Stimulated activated memory B cell treated with anti-CD40 and anti-IgM and Interleukin-4, amounts not matched to agents 10 μg/mL and 1 μg/mL and 100 μg/mL, for 72 hours (primary cell): ENCODE results near the gene PDE4B.

Source experiments
- ATAC-seq: fragments of 150-1000 bp; cut with Tn5 transposase; 2 replicates; pipeline ENCODE4 v1.10.0; 2021
- H3K27ac Mint-ChIP-seq: one replicate; pipeline ENCODE4 v1.8.0; 2022; ENCODE audit warnings: mild to moderate bottlenecking, mixed read lengths
- H3K27me3 Mint-ChIP-seq: one replicate; pipeline ENCODE4 v1.8.0; 2022; ENCODE audit warnings: mixed read lengths
- H3K36me3 Mint-ChIP-seq: one replicate; pipeline ENCODE4 v1.8.0; 2022; ENCODE audit warnings: mixed read lengths
- H3K4me1 Mint-ChIP-seq: one replicate; pipeline ENCODE4 v1.8.0; 2022; ENCODE audit warnings: mixed read lengths
- H3K4me3 Mint-ChIP-seq: one replicate; pipeline ENCODE4 v1.8.0; 2022; ENCODE audit warnings: mild to moderate bottlenecking, moderate library complexity, mixed read lengths
- H3K9me3 Mint-ChIP-seq: one replicate; pipeline ENCODE4 v1.8.0; 2022; ENCODE audit warnings: mixed read lengths

Gene PDE4B

DNA sequence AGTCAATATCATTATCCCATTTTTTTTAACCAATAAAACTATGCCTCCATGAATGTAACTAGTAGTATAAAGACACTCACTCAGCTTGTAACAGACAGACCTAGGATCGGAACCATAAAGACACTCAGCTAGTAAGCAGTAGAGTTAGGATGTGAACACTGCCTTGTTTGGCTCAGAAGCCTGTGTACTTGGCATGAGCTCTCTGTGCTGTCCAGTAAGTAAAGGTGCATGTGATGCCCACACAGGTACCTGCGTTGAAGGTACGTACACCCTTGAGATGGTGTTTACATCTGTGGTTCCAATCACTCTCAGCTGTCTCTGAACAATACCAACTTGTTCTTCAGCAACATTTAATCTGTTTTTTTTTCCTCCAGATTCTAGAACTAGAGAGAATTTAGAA, 489.1 kb downstream of the PDE4B start:
- H3K4me1 Mint-ChIP-seq = peaks cover 83% of the 10 kb centered on the region
- no peak overlapping the region for H3K4me3 Mint-ChIP-seq
- H3K27me3 Mint-ChIP-seq = no peaks in the 10 kb centered on the region
- no peak for ATAC-seq
- H3K9me3 Mint-ChIP-seq = no peaks in the 10 kb centered on the region
- no peaks in the 10 kb centered on the region for H3K36me3 Mint-ChIP-seq
- peak overlapping the region; percentile 87 for H3K27ac Mint-ChIP-seq

DNA sequence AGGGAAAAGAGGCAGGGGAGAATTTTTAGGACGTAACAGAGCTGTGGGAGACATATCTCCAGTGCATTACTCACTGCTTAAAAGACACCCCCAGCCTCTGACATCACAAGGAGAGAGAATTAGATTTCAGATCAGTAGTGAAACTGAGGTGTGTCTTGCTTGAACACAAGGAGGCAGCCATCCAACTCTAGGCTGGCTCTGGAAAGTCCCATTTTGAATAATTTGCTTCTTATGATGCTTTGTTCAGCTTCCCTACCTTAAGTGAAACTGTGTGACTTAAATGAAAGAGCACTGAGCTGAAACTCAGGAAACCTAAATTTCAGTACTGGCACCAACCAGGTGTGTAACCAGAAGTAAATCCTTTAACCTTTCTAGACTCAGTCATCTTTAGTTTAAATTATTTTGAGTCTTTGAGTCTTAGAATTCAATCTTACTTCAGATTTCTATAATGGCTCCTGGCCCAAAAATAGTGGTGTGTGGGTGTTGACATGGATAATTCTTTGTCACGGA, 489.7 kb downstream of the PDE4B start:
- Mint-ChIP-seq H3K4me3 (peak overlapping the region; percentile 43), H3K27me3 (no peaks in the 10 kb centered on the region), H3K27ac (peak overlapping the region; percentile 87), H3K4me1 (peaks cover 80% of the 10 kb centered on the region), H3K9me3 (no peaks in the 10 kb centered on the region), H3K36me3 (no peaks in the 10 kb centered on the region)
- peak; percentile 92 for ATAC-seq

DNA sequence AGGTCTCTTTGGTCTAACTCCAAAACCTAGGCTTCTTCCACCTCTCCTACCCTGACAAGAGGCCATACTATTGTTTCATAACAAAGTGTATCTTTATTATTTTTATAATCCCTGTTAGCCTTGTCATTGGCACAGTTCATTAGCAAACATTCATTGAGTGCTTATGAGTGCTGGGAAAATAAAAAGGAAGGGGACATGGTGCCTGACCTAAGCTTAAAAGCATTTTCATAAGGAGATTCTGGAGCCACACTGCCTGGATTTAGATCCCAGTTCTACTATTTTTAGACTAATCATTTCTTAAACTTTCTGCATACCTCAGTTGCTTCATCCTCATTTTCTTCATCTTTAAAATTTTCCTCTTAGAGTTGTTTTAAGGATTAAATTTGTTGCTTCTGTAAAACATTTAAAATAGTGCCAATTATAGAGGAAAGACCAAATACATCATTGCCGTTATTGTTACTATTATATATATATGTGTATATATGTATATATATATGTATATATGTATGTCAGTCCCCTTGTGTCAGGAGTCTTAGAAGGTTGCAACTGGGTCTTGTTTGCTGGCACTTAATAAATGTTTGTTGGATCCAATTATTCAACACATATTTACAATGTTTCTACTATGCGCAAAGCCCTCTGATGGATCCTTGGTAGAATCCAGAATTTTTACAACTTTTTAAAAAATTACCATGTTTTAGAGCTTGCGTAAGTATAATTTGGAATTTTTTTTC, 490.4 kb downstream of the PDE4B start:
- Mint-ChIP-seq H3K4me3 (peak overlapping the region; percentile 61), H3K4me1 (peaks cover 74% of the 10 kb centered on the region), H3K9me3 (no peaks in the 10 kb centered on the region), H3K27ac (peak overlapping the region; percentile 87), H3K36me3 (no peaks in the 10 kb centered on the region), H3K27me3 (no peaks in the 10 kb centered on the region)
- ATAC-seq = no peak

DNA sequence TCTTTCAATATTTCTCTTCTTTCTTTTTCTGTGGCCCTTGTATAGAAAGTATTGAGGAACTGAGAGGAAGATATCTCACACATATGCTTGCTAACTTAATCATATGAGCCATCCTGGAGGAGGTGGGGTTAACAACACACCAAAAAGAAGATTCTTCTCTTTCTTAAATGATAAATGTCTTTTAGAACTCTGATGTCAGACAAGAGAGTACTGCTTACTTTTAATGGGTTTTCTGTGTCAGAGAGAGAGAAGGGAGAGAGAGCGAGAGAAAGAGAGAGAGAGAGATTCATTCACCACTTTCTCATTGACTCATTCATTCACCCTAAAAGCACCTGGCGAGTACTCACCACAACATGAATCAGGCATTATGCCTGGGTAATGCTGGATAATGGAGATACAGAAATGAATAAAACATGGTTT, 490.9 kb downstream of the PDE4B start:
- ATAC-seq = peak; percentile 77
- Mint-ChIP-seq H3K9me3 (no peaks in the 10 kb centered on the region), H3K36me3 (no peaks in the 10 kb centered on the region), H3K4me1 (peaks cover 68% of the 10 kb centered on the region), H3K4me3 (peak overlapping the region; percentile 61), H3K27me3 (no peaks in the 10 kb centered on the region), H3K27ac (peak overlapping the region; percentile 87)

DNA sequence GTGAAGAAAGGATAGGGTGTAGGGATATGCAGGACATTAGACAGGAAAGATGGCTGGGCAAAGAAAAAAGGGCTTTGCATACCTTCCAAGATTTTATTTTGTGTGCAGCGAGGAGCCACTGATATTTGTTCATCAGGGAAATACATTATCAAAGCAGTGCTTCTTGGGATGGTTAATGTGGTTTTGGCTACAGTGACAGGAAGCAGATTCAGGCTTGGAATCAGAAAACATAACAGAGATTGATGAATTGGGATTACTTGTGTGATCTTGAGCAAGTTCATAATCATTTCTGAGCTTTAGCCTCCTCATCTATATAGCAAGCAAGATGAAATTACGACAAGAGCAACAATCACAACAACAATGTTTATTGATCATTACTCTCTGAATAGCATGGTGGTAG, 492.1 kb downstream of the PDE4B start:
- peak overlapping the region; percentile 87 for H3K27ac Mint-ChIP-seq
- no peak overlapping the region for H3K4me3 Mint-ChIP-seq
- ATAC-seq = no peak
- H3K9me3 Mint-ChIP-seq = no peaks in the 10 kb centered on the region
- H3K4me1 Mint-ChIP-seq = peaks cover 65% of the 10 kb centered on the region
- H3K36me3 Mint-ChIP-seq = no peaks in the 10 kb centered on the region
- no peaks in the 10 kb centered on the region for H3K27me3 Mint-ChIP-seq

DNA sequence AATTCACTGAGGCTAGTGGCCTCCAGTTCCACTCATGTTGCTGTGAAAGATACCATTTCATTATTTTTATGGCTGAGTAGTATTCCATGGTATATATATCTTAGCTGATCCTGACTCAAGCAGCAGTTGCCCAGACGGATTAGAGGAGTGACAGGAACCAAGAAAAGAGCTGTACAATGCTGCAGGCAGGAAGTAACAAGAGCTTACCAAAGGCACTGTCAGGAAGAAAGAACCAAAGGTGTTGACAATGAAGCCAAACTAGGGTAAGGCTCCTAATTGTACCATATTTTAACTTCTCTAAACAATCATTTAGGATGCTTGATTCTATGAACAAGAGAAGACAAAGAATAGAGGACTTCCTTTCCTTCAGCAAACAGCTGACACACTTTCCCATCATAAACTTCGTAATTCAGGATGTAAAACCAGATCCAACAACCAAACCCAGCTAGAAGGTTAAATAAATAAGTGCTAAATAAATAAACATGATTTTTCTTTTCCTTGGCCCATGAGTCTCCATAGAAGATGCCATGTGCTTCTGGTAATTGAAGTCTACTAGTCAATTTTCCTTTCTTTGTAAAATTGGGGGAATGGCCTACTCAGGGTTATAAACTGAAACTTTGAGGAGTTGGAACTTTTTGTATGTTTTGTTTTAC, 493.0 kb downstream of the PDE4B start:
- H3K27ac Mint-ChIP-seq = peak overlapping the region; percentile 49
- H3K36me3 Mint-ChIP-seq = no peaks in the 10 kb centered on the region
- no peak overlapping the region for H3K4me3 Mint-ChIP-seq
- ATAC-seq = no peak
- no peaks in the 10 kb centered on the region for H3K27me3 Mint-ChIP-seq
- peaks cover 63% of the 10 kb centered on the region for H3K4me1 Mint-ChIP-seq
- no peaks in the 10 kb centered on the region for H3K9me3 Mint-ChIP-seq

DNA sequence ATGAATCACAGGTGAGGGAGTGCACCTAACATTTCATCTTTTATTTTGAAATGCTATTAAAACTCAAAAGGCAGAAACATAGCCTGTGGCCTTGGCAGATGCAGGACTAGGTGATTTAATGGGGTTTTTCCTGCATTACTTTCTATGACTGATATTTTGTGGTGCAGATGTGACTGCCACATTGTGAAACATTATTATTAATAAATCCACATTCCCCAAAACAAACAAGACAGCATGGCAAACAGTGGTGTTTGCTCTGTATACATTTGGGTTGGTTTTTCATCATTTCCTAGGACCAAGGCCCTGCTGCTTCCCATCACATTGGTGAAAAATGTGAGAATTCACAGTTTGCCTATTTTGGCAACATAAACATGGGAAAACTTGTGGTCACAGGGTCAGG, 493.6 kb downstream of the PDE4B start:
- H3K4me3 Mint-ChIP-seq = no peak overlapping the region
- H3K27ac Mint-ChIP-seq = peak overlapping the region; percentile 49
- ATAC-seq = no peak
- H3K9me3 Mint-ChIP-seq = no peaks in the 10 kb centered on the region
- no peaks in the 10 kb centered on the region for H3K27me3 Mint-ChIP-seq
- H3K36me3 Mint-ChIP-seq = no peaks in the 10 kb centered on the region
- H3K4me1 Mint-ChIP-seq = peaks cover 63% of the 10 kb centered on the region

DNA sequence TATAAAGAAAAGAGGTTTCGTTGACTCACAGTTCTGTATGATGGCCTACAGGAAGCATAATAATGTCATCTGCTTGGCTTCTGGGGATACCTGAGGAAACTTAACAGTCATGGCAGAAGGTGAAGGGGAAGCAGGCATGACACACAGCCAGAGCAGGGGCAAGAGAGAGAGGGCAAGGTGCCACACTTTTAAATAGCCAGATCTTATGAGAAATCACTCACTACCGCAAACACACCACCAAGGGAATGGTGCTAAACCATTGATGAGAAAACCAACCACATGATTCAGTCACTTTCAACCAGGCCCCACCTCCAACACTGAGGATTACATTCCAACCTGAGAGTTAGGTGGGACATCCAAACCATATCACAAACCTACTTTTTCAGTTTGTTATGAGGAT, 495.4 kb downstream of the PDE4B start:
- H3K4me3 Mint-ChIP-seq = no peak overlapping the region
- H3K27me3 Mint-ChIP-seq = no peaks in the 10 kb centered on the region
- no peaks in the 10 kb centered on the region for H3K36me3 Mint-ChIP-seq
- peaks cover 50% of the 10 kb centered on the region for H3K4me1 Mint-ChIP-seq
- peak overlapping the region; percentile 34 for H3K27ac Mint-ChIP-seq
- no peaks in the 10 kb centered on the region for H3K9me3 Mint-ChIP-seq
- ATAC-seq = no peak

DNA sequence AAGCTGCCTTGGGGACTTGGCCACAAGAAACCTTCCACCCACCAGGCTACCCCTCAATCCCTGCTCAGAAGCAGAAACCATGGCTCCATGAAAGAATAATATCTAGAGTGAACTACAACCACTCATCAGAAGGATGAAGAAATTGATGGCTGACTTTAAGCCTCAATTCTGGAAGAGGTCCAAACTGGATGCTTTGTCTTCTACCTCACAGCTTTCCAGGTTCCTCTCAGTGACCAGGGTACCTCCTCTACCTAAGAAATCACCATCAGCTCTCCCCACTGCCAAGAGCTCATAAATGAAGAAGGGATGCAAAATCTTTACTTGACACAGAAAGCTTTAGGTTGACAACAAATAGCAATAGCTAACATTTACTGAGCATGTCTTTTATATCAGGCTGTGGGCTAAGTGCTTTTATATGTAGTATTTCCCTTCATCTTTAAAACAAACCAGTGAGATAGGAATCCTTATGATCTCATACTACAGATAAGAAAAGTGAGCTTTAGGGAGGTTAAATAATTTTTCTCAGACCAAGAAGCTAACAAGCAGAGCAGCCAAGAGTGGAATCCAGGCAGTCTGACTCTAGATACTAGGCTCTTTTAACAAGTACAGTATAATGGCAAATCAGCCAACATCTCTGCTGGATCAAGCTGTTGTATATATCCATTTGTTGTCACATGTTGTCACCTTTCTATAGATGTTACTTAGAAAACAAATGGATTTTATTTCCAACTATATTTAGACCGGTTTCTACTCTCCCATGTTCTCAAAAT, 498.3 kb downstream of the PDE4B start:
- ATAC-seq = no peak
- Mint-ChIP-seq H3K9me3 (no peaks in the 10 kb centered on the region), H3K36me3 (no peaks in the 10 kb centered on the region), H3K4me3 (no peak overlapping the region), H3K27ac (peak overlapping the region; percentile 29), H3K27me3 (no peaks in the 10 kb centered on the region), H3K4me1 (peaks cover 41% of the 10 kb centered on the region)

DNA sequence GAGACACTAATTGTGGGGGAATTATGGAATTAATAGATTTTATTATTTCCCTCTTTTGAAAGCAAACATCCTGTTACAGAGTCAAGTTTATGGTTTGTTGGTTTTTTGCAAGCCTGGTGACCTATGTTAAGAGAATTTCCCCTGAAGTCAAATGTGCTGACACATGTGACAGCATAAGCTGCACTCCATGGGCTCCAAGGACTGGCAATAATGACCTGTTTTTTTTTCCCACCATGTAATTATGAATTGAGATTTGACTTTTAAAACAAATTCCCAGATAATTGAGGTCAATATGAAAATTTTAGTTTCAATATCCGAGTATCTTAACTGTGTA, 498.8 kb downstream of the PDE4B start:
- ATAC-seq = peak; percentile 67
- H3K27me3 Mint-ChIP-seq = no peaks in the 10 kb centered on the region
- peaks cover 46% of the 10 kb centered on the region for H3K4me1 Mint-ChIP-seq
- no peaks in the 10 kb centered on the region for H3K9me3 Mint-ChIP-seq
- peak overlapping the region; percentile 29 for H3K27ac Mint-ChIP-seq
- H3K4me3 Mint-ChIP-seq = no peak overlapping the region
- H3K36me3 Mint-ChIP-seq = no peaks in the 10 kb centered on the region

DNA sequence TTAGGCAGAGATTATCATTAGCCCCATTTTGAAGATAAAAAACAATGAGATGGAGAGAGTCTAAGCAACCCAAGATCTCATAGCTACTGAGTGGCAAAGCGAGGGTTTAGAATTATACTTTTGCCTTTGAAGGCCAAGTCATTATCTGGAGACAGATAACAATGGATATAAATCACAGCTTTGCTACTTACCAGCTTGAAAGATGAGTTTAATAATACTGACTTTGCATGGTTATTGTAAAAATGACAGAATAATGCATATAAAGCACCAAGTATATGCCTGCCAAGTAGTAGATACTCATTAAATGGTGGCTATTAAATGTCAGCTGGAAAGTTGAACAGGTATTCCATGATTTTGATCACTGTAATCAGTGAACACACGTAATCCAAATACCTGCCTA, 499.6 kb downstream of the PDE4B start:
- H3K27ac Mint-ChIP-seq = no peak overlapping the region
- H3K27me3 Mint-ChIP-seq = no peaks in the 10 kb centered on the region
- H3K4me3 Mint-ChIP-seq = no peak overlapping the region
- ATAC-seq = no peak
- H3K9me3 Mint-ChIP-seq = no peaks in the 10 kb centered on the region
- H3K4me1 Mint-ChIP-seq = peaks cover 54% of the 10 kb centered on the region
- no peaks in the 10 kb centered on the region for H3K36me3 Mint-ChIP-seq

DNA sequence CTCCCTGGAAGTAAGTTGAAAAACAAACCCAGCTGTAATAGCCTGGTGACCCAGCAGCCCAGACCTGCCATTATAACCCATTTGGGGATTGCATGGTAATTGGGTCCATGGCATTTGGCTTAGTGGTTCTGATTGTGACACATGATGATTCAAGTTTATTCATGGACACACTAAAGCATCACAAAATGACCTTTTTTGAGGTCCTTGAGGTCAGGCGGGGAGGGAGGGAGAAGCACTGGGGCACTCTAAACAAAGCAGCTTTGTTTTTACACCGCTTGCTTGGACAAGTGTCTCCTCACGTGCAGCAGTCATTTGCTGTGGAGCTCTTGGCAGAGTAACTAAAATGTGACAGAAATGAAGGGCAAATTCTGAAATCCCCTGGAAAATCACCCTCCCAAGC, 500.2 kb downstream of the PDE4B start:
- no peaks in the 10 kb centered on the region for H3K36me3 Mint-ChIP-seq
- ATAC-seq = no peak
- no peaks in the 10 kb centered on the region for H3K9me3 Mint-ChIP-seq
- H3K27me3 Mint-ChIP-seq = no peaks in the 10 kb centered on the region
- H3K4me1 Mint-ChIP-seq = peaks cover 54% of the 10 kb centered on the region
- H3K4me3 Mint-ChIP-seq = no peak overlapping the region
- H3K27ac Mint-ChIP-seq = no peak overlapping the region

DNA sequence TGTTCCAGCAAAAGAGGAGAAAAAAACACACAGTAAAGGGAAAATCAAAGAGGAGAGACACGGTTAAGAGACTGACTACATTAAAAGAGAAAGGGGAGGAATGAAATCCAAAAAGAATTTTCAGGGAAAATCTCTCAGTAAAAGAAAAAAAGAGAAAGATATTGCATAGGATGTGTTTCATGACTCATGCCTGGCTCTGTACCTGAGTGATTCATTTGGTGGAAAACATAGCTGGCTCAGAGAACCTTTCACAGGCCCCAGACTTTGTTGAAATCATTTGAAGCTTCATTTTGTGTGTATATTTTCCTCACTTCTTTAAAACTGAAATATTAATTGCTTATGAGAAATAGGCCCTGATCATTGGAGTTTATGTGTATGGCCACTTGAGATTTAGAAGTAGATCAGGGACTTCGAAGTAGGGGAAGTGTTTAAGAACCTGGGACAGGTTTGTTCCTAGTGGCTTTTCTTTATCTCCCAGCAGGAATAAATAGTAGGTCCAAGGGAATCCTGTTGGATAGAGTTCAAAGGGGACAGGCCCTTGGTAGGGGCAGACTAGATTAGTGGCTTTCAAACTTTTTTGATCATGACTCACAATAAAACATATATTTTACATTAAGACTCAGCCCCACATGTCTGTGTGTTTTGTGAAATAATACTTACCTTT, 502.1 kb downstream of the PDE4B start:
- no peaks in the 10 kb centered on the region for H3K27me3 Mint-ChIP-seq
- H3K27ac Mint-ChIP-seq = peak overlapping the region; percentile 21
- peaks cover 45% of the 10 kb centered on the region for H3K4me1 Mint-ChIP-seq
- no peaks in the 10 kb centered on the region for H3K9me3 Mint-ChIP-seq
- H3K4me3 Mint-ChIP-seq = no peak overlapping the region
- H3K36me3 Mint-ChIP-seq = no peaks in the 10 kb centered on the region
- no peak for ATAC-seq

DNA sequence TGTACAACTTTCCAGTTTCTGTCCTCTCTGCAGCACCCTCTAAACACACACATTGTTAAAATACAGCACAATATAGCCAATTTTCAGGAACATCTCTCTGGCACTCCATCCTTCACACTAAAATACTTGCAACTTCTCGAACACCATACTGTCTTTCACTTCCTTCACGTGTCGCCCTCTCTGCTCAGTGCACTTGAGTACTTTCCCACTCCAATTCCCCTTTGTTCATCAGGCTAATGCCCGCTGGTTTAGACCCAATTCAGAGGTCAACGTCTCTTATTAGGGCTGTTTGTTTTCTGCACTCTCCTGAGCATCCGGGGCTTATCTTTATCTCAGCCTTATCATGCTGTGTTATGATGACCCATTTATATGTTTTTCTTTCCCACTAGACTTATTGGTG, 503.1 kb downstream of the PDE4B start:
- Mint-ChIP-seq H3K36me3 (no peaks in the 10 kb centered on the region), H3K4me3 (no peak overlapping the region), H3K9me3 (no peaks in the 10 kb centered on the region), H3K4me1 (peaks cover 43% of the 10 kb centered on the region), H3K27me3 (no peaks in the 10 kb centered on the region), H3K27ac (peak overlapping the region; percentile 21)
- no peak for ATAC-seq

DNA sequence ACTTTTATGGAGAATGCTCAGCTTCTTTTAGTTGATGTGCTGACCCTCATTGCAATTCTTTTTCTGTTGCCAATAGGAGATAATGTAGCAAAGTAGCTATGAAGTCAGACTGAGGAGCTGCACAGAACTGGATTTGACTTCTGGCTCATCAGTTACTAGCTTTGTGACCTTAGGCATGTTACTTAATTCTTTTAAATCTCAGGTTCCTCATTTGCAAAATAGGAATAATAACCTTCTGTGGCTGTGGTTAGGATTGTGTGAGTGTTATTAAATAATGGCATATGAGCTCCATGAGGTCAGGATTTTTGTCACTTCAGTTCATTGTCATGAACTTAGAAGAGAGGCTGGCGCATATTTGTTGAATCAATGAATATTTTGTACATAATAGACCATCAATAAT, 503.7 kb downstream of the PDE4B start:
- H3K27me3 Mint-ChIP-seq = no peaks in the 10 kb centered on the region
- ATAC-seq = no peak
- H3K9me3 Mint-ChIP-seq = no peaks in the 10 kb centered on the region
- no peaks in the 10 kb centered on the region for H3K36me3 Mint-ChIP-seq
- peaks cover 43% of the 10 kb centered on the region for H3K4me1 Mint-ChIP-seq
- H3K27ac Mint-ChIP-seq = peak overlapping the region; percentile 21
- H3K4me3 Mint-ChIP-seq = no peak overlapping the region
